Measurements from ENCODE around the gene ERBB4.

Gene ERBB4

DNA sequence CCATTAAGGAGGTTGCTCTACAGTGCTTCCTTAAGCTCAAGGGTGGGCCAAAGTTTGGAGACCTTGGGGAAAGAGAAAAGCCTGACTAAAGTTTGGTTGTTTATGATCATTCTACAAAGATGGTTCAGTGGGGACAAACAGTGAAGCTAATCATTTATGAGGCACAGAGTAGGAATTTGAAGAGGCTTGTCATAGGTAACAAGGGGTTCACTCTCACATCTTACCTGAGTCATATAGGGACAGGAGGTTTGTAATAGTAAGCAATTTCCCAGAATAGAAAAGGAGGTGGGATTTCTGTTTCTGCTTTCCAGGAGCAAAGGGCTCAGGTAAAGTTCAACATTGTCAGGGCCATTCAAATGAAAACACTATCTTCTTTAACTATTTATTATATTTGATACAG, 1194.3 kb downstream of the ERBB4 start:
- Histone ChIP-seq H3K27me3 (ENCODE audit: control insufficient read depth, insufficient read depth, low read length) (no peaks in the 10 kb centered on the region), H3K9ac (ENCODE audit: low read length) (no peak overlapping the region), H3K27ac (ENCODE audit: low read length) (no peak overlapping the region), H3K4me3 (ENCODE audit: low read length) (no peak overlapping the region), H3K36me3 (ENCODE audit: control insufficient read depth, low read depth, low read length) (no peaks in the 10 kb centered on the region), H3K9me3 (ENCODE audit: control insufficient read depth, low read depth, low read length) (no peaks in the 10 kb centered on the region), H3K4me1 (ENCODE audit: control insufficient read depth, low read depth, low read length) (peaks cover 3% of the 10 kb centered on the region)

GRCh38 chr2:211333377-211333776, 1205.2 kb downstream of the ERBB4 start:
- Histone ChIP-seq H3K4me1 (ENCODE audit: control insufficient read depth, low read depth, low read length) (peaks cover 14% of the 10 kb centered on the region), H3K36me3 (ENCODE audit: control insufficient read depth, low read depth, low read length) (no peaks in the 10 kb centered on the region), H3K4me3 (ENCODE audit: low read length) (no peak overlapping the region), H3K9me3 (ENCODE audit: control insufficient read depth, low read depth, low read length) (no peaks in the 10 kb centered on the region), H3K9ac (ENCODE audit: low read length) (no peak overlapping the region), H3K27ac (ENCODE audit: low read length) (no peak overlapping the region), H3K27me3 (ENCODE audit: control insufficient read depth, insufficient read depth, low read length) (peaks cover 4% of the 10 kb centered on the region)

DNA sequence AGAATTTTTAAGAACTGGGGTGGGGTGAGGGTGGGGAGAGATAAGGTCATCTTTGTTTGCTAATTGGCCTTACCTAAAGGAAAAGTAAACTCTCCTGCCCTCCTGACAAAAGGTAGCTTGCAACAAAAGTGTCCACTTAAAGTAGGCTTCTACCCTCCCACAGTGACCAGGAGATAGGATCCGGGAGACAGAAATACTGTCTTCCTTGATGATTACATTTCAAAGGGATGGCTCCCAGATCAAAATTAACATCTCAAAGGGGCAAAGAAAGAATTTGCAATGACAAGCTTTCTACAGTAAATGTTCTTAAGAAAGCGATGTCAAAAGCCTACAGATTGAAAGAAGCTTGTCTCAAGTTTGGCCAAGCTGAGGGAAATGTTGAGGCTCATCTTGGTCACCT, 1206.9 kb downstream of the ERBB4 start:
- Histone ChIP-seq H3K4me3 (ENCODE audit: low read length) (peak overlapping the region; percentile 33), H3K9me3 (ENCODE audit: control insufficient read depth, low read depth, low read length) (no peaks in the 10 kb centered on the region), H3K9ac (ENCODE audit: low read length) (no peak overlapping the region), H3K27ac (ENCODE audit: low read length) (no peak overlapping the region), H3K36me3 (ENCODE audit: control insufficient read depth, low read depth, low read length) (no peaks in the 10 kb centered on the region), H3K27me3 (ENCODE audit: control insufficient read depth, insufficient read depth, low read length) (peaks cover 4% of the 10 kb centered on the region), H3K4me1 (ENCODE audit: control insufficient read depth, low read depth, low read length) (peaks cover 14% of the 10 kb centered on the region)

DNA sequence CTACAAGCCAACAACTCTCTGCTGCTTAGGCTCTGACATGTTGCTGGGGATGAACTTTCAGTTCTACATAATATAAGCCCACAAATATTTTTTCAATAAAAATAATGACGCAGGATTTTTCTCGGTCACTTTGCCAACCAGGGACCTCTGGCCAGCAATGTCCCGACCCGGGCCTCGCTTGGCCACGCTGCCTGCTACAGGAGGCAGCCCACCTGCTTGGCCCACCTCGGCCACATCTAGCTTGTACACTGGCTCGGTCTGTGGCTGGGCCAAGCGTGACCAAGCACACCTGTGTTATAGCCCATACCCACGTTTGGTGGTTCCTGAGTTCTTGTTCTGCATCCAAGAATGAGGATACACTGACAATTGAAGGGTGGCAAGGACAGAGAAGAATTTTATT, 1208.7 kb downstream of the ERBB4 start:
- Histone ChIP-seq H3K4me1 (ENCODE audit: control insufficient read depth, low read depth, low read length) (peaks cover 14% of the 10 kb centered on the region), H3K9me3 (ENCODE audit: control insufficient read depth, low read depth, low read length) (no peaks in the 10 kb centered on the region), H3K27me3 (ENCODE audit: control insufficient read depth, insufficient read depth, low read length) (peaks cover 4% of the 10 kb centered on the region), H3K27ac (ENCODE audit: low read length) (no peak overlapping the region), H3K9ac (ENCODE audit: low read length) (no peak overlapping the region), H3K36me3 (ENCODE audit: control insufficient read depth, low read depth, low read length) (no peaks in the 10 kb centered on the region), H3K4me3 (ENCODE audit: low read length) (no peak overlapping the region)

GRCh38 chr2:211329421-211329820, 1209.2 kb downstream of the ERBB4 start:
- Histone ChIP-seq H3K27ac (ENCODE audit: low read length) (no peak overlapping the region), H3K4me1 (ENCODE audit: control insufficient read depth, low read depth, low read length) (peaks cover 14% of the 10 kb centered on the region), H3K4me3 (ENCODE audit: low read length) (no peak overlapping the region), H3K9ac (ENCODE audit: low read length) (no peak overlapping the region), H3K36me3 (ENCODE audit: control insufficient read depth, low read depth, low read length) (no peaks in the 10 kb centered on the region), H3K9me3 (ENCODE audit: control insufficient read depth, low read depth, low read length) (no peaks in the 10 kb centered on the region), H3K27me3 (ENCODE audit: control insufficient read depth, insufficient read depth, low read length) (peaks cover 4% of the 10 kb centered on the region)

DNA sequence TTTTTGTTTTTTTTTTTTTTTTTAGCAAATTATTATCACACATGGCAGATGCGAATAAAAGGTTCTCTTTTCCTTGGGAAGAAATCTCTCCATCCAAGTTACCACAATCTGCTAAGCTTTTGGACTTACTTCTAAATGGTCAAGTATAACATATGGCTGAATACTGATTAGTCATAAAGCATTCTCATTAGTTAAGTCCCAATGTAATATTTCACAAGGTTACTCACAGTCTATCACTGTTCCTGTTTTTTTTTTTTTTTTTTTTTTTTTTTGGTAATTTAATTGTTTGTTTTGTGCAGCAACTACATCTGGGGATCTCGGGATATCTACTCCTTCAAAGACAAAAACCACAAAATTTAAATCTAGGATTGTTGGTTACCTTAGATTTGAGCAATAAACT, 1210.5 kb downstream of the ERBB4 start:
- no peaks in the 10 kb centered on the region for H3K9me3 ChIP-seq (ENCODE audit: control insufficient read depth, low read depth, low read length)
- H3K27me3 ChIP-seq (ENCODE audit: control insufficient read depth, insufficient read depth, low read length), result no peaks in the 10 kb centered on the region
- no peak overlapping the region for H3K9ac ChIP-seq (ENCODE audit: low read length)
- peaks cover 8% of the 10 kb centered on the region for H3K4me1 ChIP-seq (ENCODE audit: control insufficient read depth, low read depth, low read length)
- H3K4me3 ChIP-seq (ENCODE audit: low read length), result no peak overlapping the region
- H3K27ac ChIP-seq (ENCODE audit: low read length), result no peak overlapping the region
- no peaks in the 10 kb centered on the region for H3K36me3 ChIP-seq (ENCODE audit: control insufficient read depth, low read depth, low read length)
